ENCODE measurements around the gene PRADC1. TPM values are rescaled to one million over a fixed set of nuclear protein-coding genes. Genes with fewer than 3 reads are reported as not detected.

PRADC1 gene
- total RNA-seq, 4 donors from 2014 or later, result 14.3 to 65.2 (median 33.2) TPM

GRCh38 chr2:73237168-73237567, 4.1 kb upstream of the PRADC1 start:
- DNase-seq, result no peak
- Histone ChIP-seq H3K27ac (no peak overlapping the region), H3K9me3 (no peaks in the 10 kb centered on the region), H3K36me3 (peaks cover 0 to 13% of the 10 kb centered on the region in 2 donors), H3K4me3 (replicated peaks in 1 of 3) (no peak overlapping the region), H3K4me1 (peaks cover 12 to 13% of the 10 kb centered on the region in 2 donors), H3K27me3 (no peaks in the 10 kb centered on the region)
- intact Hi-C loops (cut with DNase I), result loop anchor here (10.0 kb wide), 1 partner anchor 162 kb away; the partner anchor contains the start of gene SFXN5
- 73 to 75% methylated on average over 1 of the region's 1 CpG for WGBS, 2 donors
- TF ChIP-seq CTCF (IDR thresholded peaks at IDR 0.05) (no peak), POLR2A (IDR thresholded peaks at IDR 0.05) (no peak)

GRCh38 chr2:73235315-73236028, 2.4 kb upstream of the PRADC1 start:
- Histone ChIP-seq H3K36me3 (peaks cover 0 to 11% of the 10 kb centered on the region in 2 donors), H3K4me1 (peaks cover 12 to 13% of the 10 kb centered on the region in 2 donors), H3K9me3 (no peaks in the 10 kb centered on the region), H3K27ac (peak overlapping the region in 1 of 3 donors; percentile 99), H3K4me3 (replicated peaks in 1 of 3) (peak overlapping the region in 1 of 3 donors; percentile 69), H3K27me3 (no peaks in the 10 kb centered on the region)
- intact Hi-C loops (cut with DNase I), result loop anchor here (10.0 kb wide), 1 partner anchor 161 kb away; the partner anchor contains the start of gene SFXN5
- WGBS, 2 donors, result 68 to 75% methylated on average over 11 of the region's 11 CpGs
- DNase-seq, result no peak
- TF ChIP-seq POLR2A (IDR thresholded peaks at IDR 0.05) (no peak), CTCF (IDR thresholded peaks at IDR 0.05) (no peak)

GRCh38 chr2:73233932-73234832, 1.1 kb upstream of the PRADC1 start, which contains the start of gene CCT7:
CCT7 (plus strand) TSS chr2:73234308; CDS start chr2:73234379, 71 bp downstream.
- Histone ChIP-seq H3K4me3 (replicated peaks in 1 of 3) (peak within 1 kb of the TSS; percentile 69 to 91 (median 75)), H3K36me3 (no peaks in the 10 kb centered on the region), H3K27me3 (no peaks in the 10 kb centered on the region), H3K9me3 (no peaks in the 10 kb centered on the region), H3K27ac (peak within 1 kb of the TSS; percentile 83 to 99 (median 89)), H3K4me1 (peaks cover 12 to 13% of the 10 kb centered on the region in 2 donors)
- WGBS, 2 donors, result 0% methylated on average over 38 to 65 of the region's 69 CpGs
- DNase-seq, result peak; percentile 89 to 92
- TF ChIP-seq POLR2A (IDR thresholded peaks at IDR 0.05) (peak in 1 of 2 donors; percentile 71), CTCF (IDR thresholded peaks at IDR 0.05) (no peak)
- intact Hi-C loops (cut with DNase I), result loop anchor here (10.0 kb wide), 1 partner anchor 159 kb away; the partner anchor contains the start of gene SFXN5

- peak overlapping the region; percentile 31 to 69 (median 38) for H3K4me3 ChIP-seq (replicated peaks in 1 of 3)
- no peaks in the 10 kb centered on the region for H3K27me3 ChIP-seq
- no peak for TF ChIP-seq CTCF (IDR thresholded peaks at IDR 0.05)
- intact Hi-C loops (cut with DNase I), result loop anchor here (10.0 kb wide), 1 partner anchor 158 kb away; the partner anchor contains the start of gene SFXN5
- H3K4me1 ChIP-seq, result peaks cover 12 to 13% of the 10 kb centered on the region in 2 donors
- H3K36me3 ChIP-seq, result peaks cover 0 to 11% of the 10 kb centered on the region in 2 donors
- H3K27ac ChIP-seq, result no peak overlapping the region
- peak; percentile 21 to 45 for DNase-seq
- no peaks in the 10 kb centered on the region for H3K9me3 ChIP-seq
- WGBS, 2 donors, result 6 to 9% methylated on average over 14 to 19 of the region's 37 CpGs
Measured at GRCh38 chr2:73232403-73233153, 461 bp downstream of the PRADC1 start.

Measured in thyroid gland (tissue), 4 donors.